ENCODE measurements around the gene GARIN3.

- no peak for TF ChIP-seq EZH2 (IDR thresholded peaks at IDR 0.05; ENCODE audit: low read length, missing control alignments)
- no peak for TF ChIP-seq CTCF (conservative IDR thresholded peaks at IDR 0.05 in 1 of 2, IDR thresholded peaks at IDR 0.05 in 1 of 2; ENCODE audit: low read depth in 1 of 2, low read length in 2 of 2)
Measured at GRCh38 chr5:157115502-157115901, 50.6 kb downstream of the GARIN3 start.

All from fibroblast of lung (primary cell).